RKO (cell line): ENCODE results near the gene RPLP2.
A peak's percentile ranks its signal among the peaks of the same experiment; 100 is the strongest.

Experiments
- DNase-seq: peaks from one replicate; pipeline ENCODE4 v3.0.0-alpha.2; 2016; ENCODE audit warnings: low spot score

Gene RPLP2

GRCh38 chr11:773830-774229 lies 35.9 kb upstream of the RPLP2 start:
- DNase-seq: no peak

- DNase-seq: peak; percentile 56
Observed at GRCh38 chr11:774873-775592, 34.7 kb upstream of the RPLP2 start.

GRCh38 chr11:776263-776560 lies 33.6 kb upstream of the RPLP2 start:
- peak; percentile 50 for DNase-seq

- peak; percentile 38 for DNase-seq
Observed at GRCh38 chr11:776561-777287, 33.0 kb upstream of the RPLP2 start.

GRCh38 chr11:777288-778255 lies 32.2 kb upstream of the RPLP2 start, which contains the start of gene GATD1:
Gene GATD1, minus strand, starts transcription at chr11:777487. Its CDS starts 25 bp downstream, at chr11:777462.
- peak; percentile 87 for DNase-seq

- no peak for DNase-seq
Observed at GRCh38 chr11:778976-779954, 30.5 kb upstream of the RPLP2 start.

GRCh38 chr11:779955-780532 lies 29.7 kb upstream of the RPLP2 start:
- DNase-seq: no peak

- DNase-seq: no peak
Observed at GRCh38 chr11:782264-783174, 27.2 kb upstream of the RPLP2 start.

- peak; percentile 85 for DNase-seq
Observed at GRCh38 chr11:783581-784015, 26.2 kb upstream of the RPLP2 start.

GRCh38 chr11:786235-787083 lies 23.3 kb upstream of the RPLP2 start:
- no peak for DNase-seq

- DNase-seq: no peak
Observed at GRCh38 chr11:787084-787675, 22.6 kb upstream of the RPLP2 start.

- no peak for DNase-seq
Observed at GRCh38 chr11:788009-788640, 21.6 kb upstream of the RPLP2 start.

- no peak for DNase-seq
Observed at GRCh38 chr11:788953-789940, 20.5 kb upstream of the RPLP2 start.

GRCh38 chr11:789943-790342 lies 19.8 kb upstream of the RPLP2 start, which contains the start of gene CEND1:
Gene CEND1, minus strand, starts transcription at chr11:790090. Its CDS starts 1,514 bp downstream, at chr11:788576.
- no peak for DNase-seq

- no peak for DNase-seq
Observed at GRCh38 chr11:790721-791564, 18.8 kb upstream of the RPLP2 start.
